Osteocyte (in vitro differentiated cells): Measurements from ENCODE around the gene TTC19. TPM values are rescaled to one million over a fixed set of nuclear protein-coding genes. Genes with fewer than 3 reads are reported as not detected.
"Not testable (repeated sequence)": the region's sequence is repeated elsewhere in the genome, so short reads cannot be mapped to it uniquely, and the experiment has no call there.

Source experiments
- DNase-seq: peaks from one replicate; pipeline ENCODE4 v3.0.0; 2021; ENCODE audit warnings: mixed read lengths; ENCODE audit not compliant: unreplicated experiment; ENCODE audit errors: extremely low spot score
- H3K27ac Mint-ChIP-seq: one replicate; pipeline ENCODE4 v1.8.0; 2021; ENCODE audit warnings: mild to moderate bottlenecking, mixed read lengths; ENCODE audit not compliant: unreplicated experiment
- H3K27me3 Mint-ChIP-seq: one replicate; pipeline ENCODE4 v1.8.0; 2021; ENCODE audit warnings: mixed read lengths; ENCODE audit not compliant: unreplicated experiment
- H3K36me3 Mint-ChIP-seq: one replicate; pipeline ENCODE4 v1.8.0; 2021; ENCODE audit warnings: mixed read lengths; ENCODE audit not compliant: unreplicated experiment
- H3K4me1 Mint-ChIP-seq: one replicate; pipeline ENCODE4 v1.8.0; 2021; ENCODE audit warnings: mixed read lengths; ENCODE audit not compliant: unreplicated experiment
- H3K4me3 Mint-ChIP-seq: one replicate; pipeline ENCODE4 v1.8.0; 2021; ENCODE audit warnings: mild to moderate bottlenecking, moderate library complexity, mixed read lengths; ENCODE audit not compliant: unreplicated experiment
- H3K9me3 Mint-ChIP-seq: one replicate; pipeline ENCODE4 v1.8.0; 2021; ENCODE audit warnings: mixed read lengths; ENCODE audit not compliant: unreplicated experiment
- total RNA-seq: library from RNA; stranded (reverse); gene quantifications from 2 replicates; pipeline ENCODE4 v1.2.1, GENCODE V29; 2021
- TF ChIP-seq, protein P1 (sequence below): fragments of 200-600 bp; sonication (generic); IDR thresholded peaks from 2 replicates; pipeline ENCODE4 v1.5.0; 2021; ENCODE audit warnings: antibody characterized with exemption, mild to moderate bottlenecking, moderate library complexity

TTC19 gene
- total RNA-seq, 1 donor from 2014 or later, result 34.4 TPM

DNA sequence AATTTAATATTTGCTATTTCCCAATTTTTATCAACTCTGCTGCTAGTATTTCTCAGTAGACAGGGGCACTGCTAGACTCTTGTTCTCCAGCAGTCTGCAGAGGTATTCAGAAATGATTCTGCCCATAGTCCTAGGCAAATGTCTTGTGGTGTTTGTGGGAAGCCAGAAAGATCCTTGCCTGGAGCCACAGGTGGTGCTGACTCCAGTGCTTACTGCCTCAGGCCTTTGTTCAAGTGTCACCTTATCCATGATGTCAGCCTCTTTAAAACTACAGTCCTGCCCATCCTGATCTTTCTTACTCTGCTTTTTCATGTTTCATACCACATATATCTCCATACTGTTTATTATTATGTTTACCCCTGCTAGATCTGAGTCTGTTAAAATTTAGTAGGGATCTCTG, 26.6 kb upstream of the TTC19 start:
- Mint-ChIP-seq H3K4me1 (peaks cover 12% of the 10 kb centered on the region), H3K27ac (no peak overlapping the region), H3K9me3 (no peaks in the 10 kb centered on the region), H3K4me3 (no peak overlapping the region), H3K36me3 (peaks cover 16% of the 10 kb centered on the region), H3K27me3 (no peaks in the 10 kb centered on the region)
- no peak for DNase-seq
- TF ChIP-seq, protein P1, sequence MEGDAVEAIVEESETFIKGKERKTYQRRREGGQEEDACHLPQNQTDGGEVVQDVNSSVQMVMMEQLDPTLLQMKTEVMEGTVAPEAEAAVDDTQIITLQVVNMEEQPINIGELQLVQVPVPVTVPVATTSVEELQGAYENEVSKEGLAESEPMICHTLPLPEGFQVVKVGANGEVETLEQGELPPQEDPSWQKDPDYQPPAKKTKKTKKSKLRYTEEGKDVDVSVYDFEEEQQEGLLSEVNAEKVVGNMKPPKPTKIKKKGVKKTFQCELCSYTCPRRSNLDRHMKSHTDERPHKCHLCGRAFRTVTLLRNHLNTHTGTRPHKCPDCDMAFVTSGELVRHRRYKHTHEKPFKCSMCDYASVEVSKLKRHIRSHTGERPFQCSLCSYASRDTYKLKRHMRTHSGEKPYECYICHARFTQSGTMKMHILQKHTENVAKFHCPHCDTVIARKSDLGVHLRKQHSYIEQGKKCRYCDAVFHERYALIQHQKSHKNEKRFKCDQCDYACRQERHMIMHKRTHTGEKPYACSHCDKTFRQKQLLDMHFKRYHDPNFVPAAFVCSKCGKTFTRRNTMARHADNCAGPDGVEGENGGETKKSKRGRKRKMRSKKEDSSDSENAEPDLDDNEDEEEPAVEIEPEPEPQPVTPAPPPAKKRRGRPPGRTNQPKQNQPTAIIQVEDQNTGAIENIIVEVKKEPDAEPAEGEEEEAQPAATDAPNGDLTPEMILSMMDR, result no peak

DNA sequence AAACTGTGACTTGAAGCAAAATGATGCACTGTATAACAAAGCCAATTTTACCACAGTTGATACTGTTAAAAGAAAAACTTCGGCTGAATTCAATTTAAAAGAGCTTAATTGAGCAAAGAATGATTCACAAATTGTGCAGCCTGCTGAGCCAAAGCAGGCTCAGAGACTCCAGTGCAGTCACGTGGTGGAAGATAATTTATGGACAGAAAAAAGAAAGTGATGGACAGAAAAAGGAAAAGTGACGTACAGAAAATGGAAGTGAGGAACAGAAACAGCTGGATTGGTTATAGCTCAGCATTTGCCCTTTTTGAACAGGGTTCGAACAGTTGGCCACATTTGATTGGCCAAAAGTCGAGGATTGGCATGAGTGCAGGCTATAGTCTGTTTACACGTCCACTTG, 25.8 kb upstream of the TTC19 start:
- H3K4me1 Mint-ChIP-seq, result peaks cover 11% of the 10 kb centered on the region
- H3K27me3 Mint-ChIP-seq, result no peaks in the 10 kb centered on the region
- no peaks in the 10 kb centered on the region for H3K9me3 Mint-ChIP-seq
- no peak overlapping the region for H3K27ac Mint-ChIP-seq
- TF ChIP-seq, protein P1, result no peak
- H3K4me3 Mint-ChIP-seq, result no peak overlapping the region
- peaks cover 17% of the 10 kb centered on the region for H3K36me3 Mint-ChIP-seq
- no peak for DNase-seq

- TF ChIP-seq, protein P1, result no peak
- Mint-ChIP-seq H3K27ac (no peak overlapping the region), H3K36me3 (peaks cover 24% of the 10 kb centered on the region), H3K4me1 (peaks cover 14% of the 10 kb centered on the region), H3K4me3 (no peak overlapping the region), H3K9me3 (no peaks in the 10 kb centered on the region), H3K27me3 (no peaks in the 10 kb centered on the region)
- DNase-seq, result no peak
Observed at GRCh38 chr17:15977894-15978293, 21.7 kb upstream of the TTC19 start.

GRCh38 chr17:15978606-15979005, 21.0 kb upstream of the TTC19 start:
- Mint-ChIP-seq H3K4me3 (no peak overlapping the region), H3K4me1 (peaks cover 11% of the 10 kb centered on the region), H3K27ac (no peak overlapping the region), H3K9me3 (no peaks in the 10 kb centered on the region), H3K27me3 (no peaks in the 10 kb centered on the region), H3K36me3 (peaks cover 24% of the 10 kb centered on the region)
- DNase-seq, result no peak
- TF ChIP-seq, protein P1, result no peak

- H3K36me3 Mint-ChIP-seq, result peaks cover 27% of the 10 kb centered on the region
- not testable (repeated sequence) for H3K9me3 Mint-ChIP-seq, DNase-seq, H3K4me3 Mint-ChIP-seq, H3K27ac Mint-ChIP-seq, H3K27me3 Mint-ChIP-seq
- H3K4me1 Mint-ChIP-seq, result peaks cover 15% of the 10 kb centered on the region
Observed at GRCh38 chr17:15979013-15979412, 20.6 kb upstream of the TTC19 start.

DNA sequence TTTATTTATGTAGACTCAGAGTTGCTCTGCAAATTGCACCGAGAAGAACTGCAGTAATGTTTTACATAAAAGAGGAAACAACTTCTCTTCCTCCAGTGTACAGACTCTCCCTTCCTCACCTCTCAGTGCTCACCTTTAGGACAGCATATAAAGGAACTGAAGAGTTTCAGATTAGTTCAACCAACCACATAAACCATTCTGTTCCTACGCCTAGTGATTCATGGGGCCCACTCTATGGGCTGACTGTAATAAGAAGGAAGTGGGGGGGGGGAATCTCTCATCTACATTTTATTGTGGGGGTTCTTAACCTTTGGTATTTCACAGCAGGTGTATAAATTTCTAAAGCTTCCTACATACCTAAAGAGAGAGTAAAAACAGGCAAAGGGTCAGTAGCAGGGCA, 18.4 kb upstream of the TTC19 start:
- Mint-ChIP-seq H3K4me3 (no peak overlapping the region), H3K27ac (no peak overlapping the region), H3K27me3 (no peaks in the 10 kb centered on the region), H3K36me3 (peaks cover 39% of the 10 kb centered on the region), H3K9me3 (no peaks in the 10 kb centered on the region), H3K4me1 (peaks cover 24% of the 10 kb centered on the region)
- DNase-seq, result no peak
- TF ChIP-seq, protein P1, result no peak
